ENCODE measurements around the gene SLC17A8.

SLC17A8 gene

DNA sequence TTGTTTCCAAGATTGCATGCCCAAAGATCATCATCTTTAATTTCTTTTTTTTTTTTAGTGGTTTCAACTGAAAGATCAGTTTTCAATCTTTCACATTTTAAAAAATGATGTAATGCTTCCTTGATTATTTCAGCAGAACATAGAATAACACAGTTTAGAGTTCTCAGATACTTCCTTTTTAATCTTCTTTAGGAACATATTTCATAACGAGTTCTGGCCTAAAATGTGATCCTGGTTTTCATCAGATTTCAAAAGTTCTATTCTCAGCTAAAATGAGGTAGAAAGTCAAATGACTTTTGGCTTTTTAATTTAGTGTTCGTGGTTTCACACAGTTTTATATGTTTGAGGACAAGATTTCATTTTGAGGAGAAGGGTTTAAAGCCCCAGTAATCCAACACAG is 76.8 kb downstream of the SLC17A8 start:
- no peak for DNase-seq

GRCh38 chr12:100434177-100434576 is 77.3 kb downstream of the SLC17A8 start:
- DNase-seq, result no peak

- no peak for DNase-seq
Measured at GRCh38 chr12:100435957-100436356, 79.1 kb downstream of the SLC17A8 start.

DNA sequence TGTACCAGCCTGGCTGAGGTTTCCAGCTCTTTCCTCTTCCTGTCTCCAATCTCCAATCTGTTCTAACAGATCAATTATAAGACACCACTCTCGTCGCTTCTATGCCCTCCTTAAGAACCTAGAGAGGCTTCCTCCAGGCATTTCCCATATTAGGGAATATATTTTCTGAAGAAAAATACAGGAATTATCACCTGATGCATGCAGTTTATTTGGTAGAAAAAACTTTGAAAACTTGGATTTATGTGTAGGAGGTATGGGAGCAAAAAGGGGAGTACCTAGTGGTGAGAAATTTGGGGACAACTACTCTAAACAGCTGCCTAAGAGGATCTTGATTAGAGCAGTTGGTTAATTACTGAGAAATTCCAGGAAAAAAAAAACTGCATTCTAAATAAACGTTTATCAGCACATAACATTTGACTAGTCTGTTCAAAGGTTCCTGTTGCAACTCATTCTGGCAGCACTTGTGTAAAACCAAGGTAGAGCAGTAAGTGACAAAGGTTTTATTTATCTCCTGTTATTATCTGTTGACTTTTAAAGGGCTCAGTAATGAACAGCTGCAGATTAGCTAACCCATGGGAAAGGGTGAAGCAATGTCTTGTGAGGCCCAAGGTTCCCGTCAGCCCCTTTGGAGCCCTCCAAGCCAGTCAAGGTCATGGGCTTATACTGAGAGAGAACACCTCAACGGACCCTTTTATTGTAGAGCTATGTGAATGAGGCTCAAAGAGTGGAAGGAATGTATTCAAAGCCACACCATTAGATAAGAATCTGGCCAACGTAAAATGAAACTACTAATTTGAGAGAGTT is 80.4 kb downstream of the SLC17A8 start:
- DNase-seq, result no peak

GRCh38 chr12:100439797-100440196 is 82.9 kb downstream of the SLC17A8 start:
- no peak for DNase-seq

- DNase-seq, result no peak
Measured at GRCh38 chr12:100442403-100442802, 85.5 kb downstream of the SLC17A8 start.

DNA sequence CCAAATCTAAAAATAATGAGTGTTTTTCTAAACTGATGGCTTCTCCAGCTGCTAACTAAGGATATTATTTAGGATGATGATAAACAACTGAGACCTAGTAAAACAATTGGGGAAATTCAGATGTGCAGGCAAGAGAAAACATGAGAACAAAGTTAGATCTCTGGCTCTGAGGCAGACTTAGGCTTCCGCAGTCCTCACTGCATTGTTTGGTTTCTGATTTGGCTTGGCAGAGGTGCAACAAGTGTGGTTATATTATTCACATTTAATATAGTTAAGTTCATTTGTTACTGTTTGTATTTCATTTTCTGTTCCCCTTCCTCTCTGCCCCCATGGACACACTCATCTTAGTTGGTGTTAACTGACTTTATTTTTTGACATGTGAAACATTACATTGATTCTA is 86.6 kb downstream of the SLC17A8 start:
- DNase-seq, result no peak

DNA sequence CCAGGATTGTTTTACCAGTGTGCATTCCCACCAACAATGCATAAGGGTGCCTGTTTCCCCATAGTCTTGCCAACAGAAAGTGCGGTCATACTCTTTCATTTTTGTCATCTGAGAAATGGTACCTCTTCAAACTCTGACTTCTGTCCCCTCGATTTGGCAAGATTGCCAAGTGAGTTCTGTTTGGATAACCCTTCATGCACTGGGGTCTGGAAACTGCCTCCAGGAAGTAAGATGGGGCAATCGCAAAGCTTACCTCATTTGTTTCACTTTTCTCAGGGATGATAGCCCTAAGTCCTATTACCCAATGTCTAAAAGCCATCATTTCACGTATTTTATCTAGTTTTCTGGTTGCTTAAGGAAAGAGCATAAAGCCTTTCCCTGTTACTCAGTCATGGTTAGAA is 88.2 kb downstream of the SLC17A8 start:
- no peak for DNase-seq

- no peak for DNase-seq
Measured at GRCh38 chr12:100447381-100447780, 90.5 kb downstream of the SLC17A8 start.

DNA sequence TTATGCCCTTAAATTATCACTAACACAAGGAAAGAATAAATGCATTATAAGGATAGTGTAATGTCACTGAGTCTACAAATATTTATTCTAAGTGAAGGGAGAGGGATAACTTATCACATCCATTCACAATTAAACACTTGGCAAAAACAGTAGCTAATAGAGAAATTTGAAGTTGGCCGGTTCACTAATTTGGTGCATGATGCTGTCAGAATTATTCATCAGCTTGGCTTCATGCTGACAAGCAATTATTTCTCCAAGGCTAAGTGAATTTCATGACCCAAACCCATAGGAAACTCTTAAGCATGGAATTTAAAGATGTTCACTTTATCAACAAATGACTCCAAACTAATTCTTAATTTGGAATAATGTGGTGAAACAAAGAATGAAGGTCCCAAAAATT is 91.8 kb downstream of the SLC17A8 start:
- DNase-seq, result no peak

- DNase-seq, result no peak
Measured at GRCh38 chr12:100450735-100451134, 93.9 kb downstream of the SLC17A8 start.

DNA sequence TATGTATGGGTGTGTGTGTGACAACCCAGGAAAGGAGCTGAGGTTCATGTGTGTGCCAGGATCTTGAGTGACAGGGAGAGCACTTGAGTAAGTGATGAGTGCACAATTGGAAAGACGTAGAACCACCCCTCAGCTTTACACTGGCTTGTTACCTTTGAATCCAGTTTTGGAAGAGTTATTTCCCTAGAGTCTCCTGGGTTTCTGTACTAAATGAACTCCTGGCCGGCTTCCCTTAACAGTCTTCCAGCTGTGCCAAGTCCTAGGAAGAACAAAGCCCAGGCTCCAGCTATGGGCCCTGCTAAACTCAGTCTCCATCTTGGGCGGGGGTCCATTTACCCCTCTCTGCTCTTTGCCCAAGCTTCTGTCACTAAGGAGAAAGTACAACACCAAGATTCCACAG is 97.1 kb downstream of the SLC17A8 start:
- DNase-seq, result no peak

- DNase-seq, result no peak
Measured at GRCh38 chr12:100455896-100456295, 99.0 kb downstream of the SLC17A8 start.

DNA sequence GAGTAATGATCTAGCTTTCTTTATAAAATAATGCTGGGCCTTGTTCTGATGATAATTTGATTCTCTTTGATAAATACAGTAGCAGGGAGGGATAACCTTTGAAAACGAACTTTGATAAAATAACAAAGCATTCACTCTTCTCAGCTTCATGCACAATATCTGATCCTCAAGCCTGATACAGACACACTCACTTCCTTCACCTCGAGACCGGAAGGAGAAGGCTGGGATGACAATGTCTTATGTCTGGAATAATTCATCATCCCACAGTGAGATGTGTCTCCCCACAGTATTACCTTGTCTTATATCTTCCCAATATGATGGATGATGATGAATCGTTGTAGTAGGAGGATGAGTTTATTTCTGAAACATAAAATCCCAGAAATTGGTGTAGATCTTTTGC is 101.3 kb downstream of the SLC17A8 start:
- no peak for DNase-seq

DNA sequence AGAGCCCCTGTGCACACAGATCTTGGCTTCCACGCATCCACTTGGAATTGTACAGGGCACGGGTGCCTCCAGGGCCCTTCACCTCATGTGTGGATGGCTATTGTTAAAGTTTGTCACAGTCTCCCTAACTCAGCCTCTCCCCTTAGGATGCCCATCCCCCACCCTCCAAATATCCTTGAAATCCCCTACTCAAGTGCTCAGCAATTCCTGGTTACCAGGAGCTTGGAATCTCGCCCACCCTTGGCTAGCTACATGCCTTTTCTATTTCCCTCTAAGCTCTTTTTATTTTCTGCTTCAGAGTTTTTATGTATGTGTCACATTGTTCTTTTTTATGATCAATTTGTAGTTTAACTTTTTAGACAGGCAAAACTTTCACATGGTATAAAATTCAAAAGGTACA is 103.8 kb downstream of the SLC17A8 start:
- no peak for DNase-seq

- no peak for DNase-seq
Measured at GRCh38 chr12:100461330-100461973, 104.6 kb downstream of the SLC17A8 start.

DNA sequence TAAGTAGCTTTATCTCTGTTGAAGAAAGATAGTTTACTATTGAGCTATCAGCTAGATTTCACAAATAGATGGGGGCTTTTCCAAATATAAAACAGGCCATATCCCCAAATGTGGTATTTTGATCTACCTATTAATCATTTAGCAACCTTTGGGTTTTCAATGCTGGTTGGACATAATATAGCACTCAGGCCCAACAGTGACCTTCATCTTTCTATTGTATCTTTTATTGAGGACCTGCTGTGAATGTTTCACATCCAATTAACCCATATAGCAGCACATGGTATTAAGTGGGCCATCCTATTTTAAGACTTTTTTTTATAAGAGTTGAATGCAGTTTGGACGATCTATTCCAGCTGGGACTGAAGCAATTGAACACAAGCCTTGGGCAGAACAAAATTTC is 106.8 kb downstream of the SLC17A8 start:
- DNase-seq, result no peak

DNA sequence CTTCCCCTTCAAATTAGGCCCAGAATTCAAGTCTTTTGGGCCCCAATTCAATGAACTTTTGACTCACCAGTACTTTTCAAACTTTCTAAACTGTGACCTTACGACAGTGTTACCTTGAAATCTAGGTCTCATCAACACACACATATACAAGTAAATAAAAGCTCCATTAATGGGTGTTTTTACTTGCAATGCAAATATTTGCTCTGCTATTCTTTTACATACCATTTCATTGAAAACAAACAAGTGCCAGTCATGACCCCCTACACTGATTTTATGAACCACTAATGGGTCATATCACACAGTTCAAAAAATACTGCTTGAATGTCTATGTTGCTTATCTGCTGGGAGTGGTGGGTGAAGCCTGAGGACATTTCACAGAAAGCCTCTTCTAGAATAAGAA is 107.7 kb downstream of the SLC17A8 start:
- no peak for DNase-seq

DNA sequence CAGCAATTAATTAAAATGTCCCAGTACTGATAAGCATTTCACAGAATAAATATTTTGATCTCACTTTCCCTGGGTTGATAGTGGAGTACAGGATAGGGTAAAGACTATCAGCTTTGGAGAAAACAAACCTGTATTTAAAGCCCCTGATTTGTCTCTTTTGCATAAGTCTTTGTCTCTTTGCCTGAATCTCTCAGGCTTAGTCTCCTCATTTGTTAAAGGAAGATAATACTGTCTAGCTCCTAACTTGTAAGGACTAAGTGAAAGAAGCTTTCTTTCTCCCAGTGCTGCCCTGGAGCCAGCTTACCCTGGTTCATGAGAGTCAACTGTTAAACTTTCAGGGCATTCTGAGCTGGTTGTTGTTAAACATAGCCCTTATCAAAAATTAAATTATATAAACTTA is 111.3 kb downstream of the SLC17A8 start:
- DNase-seq, result no peak

All from CD4-positive, alpha-beta T cell treated with Interleukin-21 for 1 hour (primary cell).